Measurements from ENCODE around the gene CTSO.

Gene CTSO

DNA sequence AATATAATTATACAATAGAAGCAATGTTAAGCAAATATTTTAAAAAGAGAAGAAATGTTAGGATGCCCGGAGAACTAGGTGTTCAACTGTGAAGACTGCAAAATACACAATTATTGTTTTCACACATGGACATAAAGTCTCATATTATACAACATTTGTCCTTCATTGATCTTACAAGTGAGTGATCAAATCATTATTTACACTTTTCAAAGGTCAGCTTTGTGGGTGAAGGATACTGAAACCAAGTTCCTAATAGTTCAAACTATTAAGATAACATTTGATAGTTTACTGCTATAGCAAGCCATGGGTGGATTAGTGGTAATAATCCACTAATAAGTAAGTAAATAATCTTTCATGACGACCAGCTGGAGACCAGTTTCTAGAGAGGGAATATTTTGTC lies 23.3 kb downstream of the CTSO start:
- H3K9me3 ChIP-seq (ENCODE audit: severe bottlenecking): no peaks in the 10 kb centered on the region
- DNase-seq: no peak
- no peaks in the 10 kb centered on the region for H3K27me3 ChIP-seq (ENCODE audit: insufficient read depth, low read depth, severe bottlenecking)
- no peak overlapping the region for H3K4me3 ChIP-seq (ENCODE audit: low read depth, low read length)
- H3K27ac ChIP-seq: no peak overlapping the region
- TF ChIP-seq, protein P1, sequence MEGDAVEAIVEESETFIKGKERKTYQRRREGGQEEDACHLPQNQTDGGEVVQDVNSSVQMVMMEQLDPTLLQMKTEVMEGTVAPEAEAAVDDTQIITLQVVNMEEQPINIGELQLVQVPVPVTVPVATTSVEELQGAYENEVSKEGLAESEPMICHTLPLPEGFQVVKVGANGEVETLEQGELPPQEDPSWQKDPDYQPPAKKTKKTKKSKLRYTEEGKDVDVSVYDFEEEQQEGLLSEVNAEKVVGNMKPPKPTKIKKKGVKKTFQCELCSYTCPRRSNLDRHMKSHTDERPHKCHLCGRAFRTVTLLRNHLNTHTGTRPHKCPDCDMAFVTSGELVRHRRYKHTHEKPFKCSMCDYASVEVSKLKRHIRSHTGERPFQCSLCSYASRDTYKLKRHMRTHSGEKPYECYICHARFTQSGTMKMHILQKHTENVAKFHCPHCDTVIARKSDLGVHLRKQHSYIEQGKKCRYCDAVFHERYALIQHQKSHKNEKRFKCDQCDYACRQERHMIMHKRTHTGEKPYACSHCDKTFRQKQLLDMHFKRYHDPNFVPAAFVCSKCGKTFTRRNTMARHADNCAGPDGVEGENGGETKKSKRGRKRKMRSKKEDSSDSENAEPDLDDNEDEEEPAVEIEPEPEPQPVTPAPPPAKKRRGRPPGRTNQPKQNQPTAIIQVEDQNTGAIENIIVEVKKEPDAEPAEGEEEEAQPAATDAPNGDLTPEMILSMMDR (IDR thresholded peaks at IDR 0.05; ENCODE audit: low read depth, low read length): no peak
- no peaks in the 10 kb centered on the region for H3K36me3 ChIP-seq

DNA sequence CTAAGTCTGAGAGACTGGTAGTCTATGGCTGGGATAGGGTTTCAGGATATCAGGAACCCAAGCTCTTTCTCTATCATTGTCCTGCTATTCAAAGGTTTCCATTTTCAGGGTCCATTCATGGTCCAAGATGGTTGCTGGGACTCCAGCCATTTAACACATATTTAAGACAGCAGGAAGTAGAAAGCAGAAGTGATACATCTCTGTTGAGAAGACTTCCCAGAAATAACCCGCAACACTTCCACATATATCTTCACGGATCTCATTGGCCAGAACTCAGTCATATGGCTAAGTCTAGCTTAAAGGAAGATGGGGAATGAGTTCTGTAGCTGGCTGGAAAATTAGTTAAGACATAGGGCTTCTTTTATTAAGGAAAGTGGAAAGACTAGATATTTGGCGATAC lies 23.8 kb downstream of the CTSO start:
- Histone ChIP-seq H3K27ac (no peak overlapping the region), H3K4me3 (ENCODE audit: low read depth, low read length) (no peak overlapping the region), H3K9me3 (ENCODE audit: severe bottlenecking) (no peaks in the 10 kb centered on the region), H3K27me3 (ENCODE audit: insufficient read depth, low read depth, severe bottlenecking) (no peaks in the 10 kb centered on the region), H3K36me3 (no peaks in the 10 kb centered on the region)
- TF ChIP-seq, protein P1 (IDR thresholded peaks at IDR 0.05; ENCODE audit: low read depth, low read length): no peak
- no peak for DNase-seq

DNA sequence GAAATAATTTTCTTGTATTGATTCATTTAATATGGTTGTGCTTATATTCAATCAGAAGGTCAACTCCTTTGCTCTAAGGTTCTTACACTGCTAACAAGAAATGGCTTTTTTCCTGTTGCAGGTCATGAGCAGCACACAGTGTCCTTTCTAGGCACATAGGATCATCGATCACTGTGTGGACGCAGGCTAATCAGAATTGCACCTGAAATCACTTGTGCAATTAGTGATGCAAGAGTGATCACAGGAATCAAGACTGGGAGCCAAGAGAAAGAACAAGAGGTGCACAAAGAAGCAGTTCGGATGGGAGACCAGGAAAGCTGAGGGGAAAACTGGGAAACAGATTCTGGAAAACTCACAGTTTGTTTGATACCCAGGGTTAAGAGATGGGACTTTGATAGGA lies 29.0 kb downstream of the CTSO start:
- no peak for DNase-seq
- H3K36me3 ChIP-seq: no peaks in the 10 kb centered on the region
- H3K27ac ChIP-seq: no peak overlapping the region
- H3K4me3 ChIP-seq (ENCODE audit: low read depth, low read length): no peak overlapping the region
- TF ChIP-seq, protein P1 (IDR thresholded peaks at IDR 0.05; ENCODE audit: low read depth, low read length): no peak
- no peaks in the 10 kb centered on the region for H3K27me3 ChIP-seq (ENCODE audit: insufficient read depth, low read depth, severe bottlenecking)
- H3K9me3 ChIP-seq (ENCODE audit: severe bottlenecking): no peaks in the 10 kb centered on the region

DNA sequence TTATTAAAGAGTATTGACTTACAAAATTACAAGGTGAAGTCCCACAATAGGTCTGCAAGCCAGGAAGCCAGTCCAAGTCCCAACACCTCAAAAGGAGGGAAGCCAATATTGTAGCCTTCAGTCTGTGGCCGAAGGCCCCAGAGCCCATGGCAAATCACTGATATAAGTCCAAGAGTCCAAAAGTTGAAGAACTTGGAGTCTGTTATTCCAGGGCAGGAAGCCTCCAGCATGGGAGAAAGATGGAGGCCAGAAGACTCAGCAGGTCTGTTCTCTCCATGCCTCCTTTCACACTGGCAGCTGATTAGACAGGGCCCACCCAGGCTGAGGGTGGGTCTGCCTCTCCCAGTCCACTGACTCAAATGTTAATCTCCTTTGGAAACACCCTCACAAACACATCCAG lies 32.1 kb downstream of the CTSO start:
- H3K36me3 ChIP-seq: no peaks in the 10 kb centered on the region
- TF ChIP-seq, protein P1 (IDR thresholded peaks at IDR 0.05; ENCODE audit: low read depth, low read length): no peak

DNA sequence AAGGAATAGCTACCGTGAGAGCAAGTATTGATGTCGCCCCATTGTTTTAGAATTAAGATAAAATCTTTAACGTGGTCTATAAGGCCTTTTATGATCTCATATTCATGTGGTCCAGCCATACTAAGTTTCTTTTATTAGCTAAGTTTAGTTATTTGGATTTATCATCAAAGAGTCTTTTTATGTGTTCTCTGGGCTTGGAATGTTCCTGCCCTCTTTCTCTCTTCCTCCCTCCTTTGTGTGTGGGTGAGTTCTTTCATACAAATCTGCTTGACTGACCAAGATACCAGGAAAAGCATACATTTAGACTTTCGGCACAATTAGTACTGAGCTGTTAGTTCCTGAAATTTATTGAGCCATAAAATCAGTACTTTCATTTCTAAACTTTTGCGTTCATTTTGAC lies 38.9 kb downstream of the CTSO start:
- Histone ChIP-seq H3K4me3 (ENCODE audit: low read depth, low read length) (no peak overlapping the region), H3K27me3 (ENCODE audit: insufficient read depth, low read depth, severe bottlenecking) (no peaks in the 10 kb centered on the region), H3K36me3 (no peaks in the 10 kb centered on the region), H3K27ac (no peak overlapping the region), H3K9me3 (ENCODE audit: severe bottlenecking) (no peaks in the 10 kb centered on the region)
- TF ChIP-seq, protein P1 (IDR thresholded peaks at IDR 0.05; ENCODE audit: low read depth, low read length): no peak
- no peak for DNase-seq

More for the DNA sequence above, 32.1 kb downstream of the CTSO start:
- Histone ChIP-seq H3K9me3 (ENCODE audit: severe bottlenecking) (no peaks in the 10 kb centered on the region), H3K27me3 (ENCODE audit: insufficient read depth, low read depth, severe bottlenecking) (no peaks in the 10 kb centered on the region), H3K27ac (no peak overlapping the region), H3K4me3 (ENCODE audit: low read depth, low read length) (no peak overlapping the region)
- DNase-seq: no peak

DNA sequence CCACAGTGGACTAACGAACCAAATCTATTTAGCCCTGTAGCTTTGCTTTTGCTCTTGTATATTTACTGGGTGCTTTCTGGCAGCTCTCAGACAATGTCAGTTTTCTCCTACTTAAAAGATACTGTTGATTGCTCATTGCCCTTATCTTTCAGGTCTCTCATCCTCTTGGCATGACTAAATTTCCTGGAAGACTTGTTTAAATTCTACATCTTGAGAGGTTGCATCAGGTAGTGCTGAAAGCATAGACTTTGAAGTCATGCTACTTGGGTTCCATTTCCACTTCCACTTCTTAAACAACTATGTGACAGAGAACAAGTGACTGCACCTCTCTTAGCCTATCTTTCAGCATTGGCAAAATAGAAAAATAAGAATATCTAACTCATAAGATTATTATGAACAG lies 41.8 kb downstream of the CTSO start:
- DNase-seq: no peak
- TF ChIP-seq, protein P1 (IDR thresholded peaks at IDR 0.05; ENCODE audit: low read depth, low read length): no peak
- no peak overlapping the region for H3K27ac ChIP-seq
- no peaks in the 10 kb centered on the region for H3K36me3 ChIP-seq
- H3K9me3 ChIP-seq (ENCODE audit: severe bottlenecking): no peaks in the 10 kb centered on the region
- H3K4me3 ChIP-seq (ENCODE audit: low read depth, low read length): no peak overlapping the region
- no peaks in the 10 kb centered on the region for H3K27me3 ChIP-seq (ENCODE audit: insufficient read depth, low read depth, severe bottlenecking)
